HEK293T (cell line): ENCODE results near the gene PUDP.

Source experiments
- CTCF ChIA-PET: fragments of 350-600 bp; formaldehyde crosslinking; extraction: SDS; loops from one replicate; lab custom pipeline; 2021; ENCODE audit warnings: antibody characterized with exemption, inconsistent platforms; lab: Yijun Ruan, JAX
- POLR2A ChIA-PET: fragments of 350-600 bp; formaldehyde crosslinking; extraction: SDS; loops from one replicate; lab custom pipeline; 2020; ENCODE audit warnings: antibody characterized with exemption, inconsistent platforms; lab: Yijun Ruan, JAX
- DNase-seq: peaks from one replicate; pipeline ENCODE4 v3.0.0; 2012; ENCODE audit warnings: mixed read lengths; ENCODE audit errors: extremely low spot score
- ARNT ChIP-seq: fragments of 450-650 bp; IDR thresholded peaks from 2 replicates; pipeline ENCODE4 v1.6.1; 2017; ENCODE audit warnings: mild to moderate bottlenecking
- BHLHE40 ChIP-seq: fragments of 450-650 bp; IDR thresholded peaks from 2 replicates; pipeline ENCODE4 v1.6.1; 2016; ENCODE audit warnings: mild to moderate bottlenecking, moderate library complexity, borderline replicate concordance
- CTBP1 ChIP-seq: fragments of 450-650 bp; IDR thresholded peaks from 2 replicates; pipeline ENCODE4 v1.6.1; 2016; ENCODE audit warnings: borderline replicate concordance
- ELF4 ChIP-seq: fragments of 450-650 bp; IDR thresholded peaks from 2 replicates; pipeline ENCODE4 v1.6.1; 2017; ENCODE audit warnings: antibody characterized with exemption
- FOXA1 ChIP-seq: fragments of 450-650 bp; IDR thresholded peaks from 2 replicates; pipeline ENCODE4 v1.6.1; 2016; ENCODE audit warnings: mild to moderate bottlenecking
- FOXK2 ChIP-seq: fragments of 450-650 bp; IDR thresholded peaks from 2 replicates; pipeline ENCODE4 v1.6.1; 2016; ENCODE audit warnings: mild to moderate bottlenecking
- FOXM1 ChIP-seq: fragments of 450-650 bp; IDR thresholded peaks from 2 replicates; pipeline ENCODE4 v1.6.1; 2017; ENCODE audit warnings: mild to moderate bottlenecking, borderline replicate concordance
- HDGF ChIP-seq: fragments of 450-650 bp; IDR thresholded peaks from 2 replicates; pipeline ENCODE4 v1.6.1; 2017; ENCODE audit warnings: antibody characterized with exemption, borderline replicate concordance
- L3MBTL2 ChIP-seq: fragments of 450-650 bp; conservative IDR thresholded peaks from 2 replicates; pipeline ENCODE4 v1.6.1; 2016; ENCODE audit warnings: mild to moderate bottlenecking
- LEF1 ChIP-seq: fragments of 450-650 bp; IDR thresholded peaks from 2 replicates; pipeline ENCODE4 v1.6.1; 2017; ENCODE audit warnings: mild to moderate bottlenecking, borderline replicate concordance
- NFRKB ChIP-seq: fragments of 450-650 bp; IDR thresholded peaks from 2 replicates; pipeline ENCODE4 v1.6.1; 2016; ENCODE audit warnings: mild to moderate bottlenecking, moderate library complexity
- SP1 ChIP-seq: fragments of 450-650 bp; IDR thresholded peaks from 2 replicates; pipeline ENCODE4 v1.6.1; 2017
- SUZ12 ChIP-seq: fragments of 450-650 bp; IDR thresholded peaks from 2 replicates; pipeline ENCODE4 v1.6.1; 2016; ENCODE audit warnings: mild to moderate bottlenecking
- TARDBP ChIP-seq: fragments of 450-650 bp; IDR thresholded peaks from 2 replicates; pipeline ENCODE4 v1.6.1; 2016
- ZNF384 ChIP-seq: fragments of 450-650 bp; IDR thresholded peaks from 2 replicates; pipeline ENCODE4 v1.6.1; 2016
- TF ChIP-seq, protein P1 (sequence below): fragments of 450-650 bp; IDR thresholded peaks from 2 replicates; pipeline ENCODE4 v1.6.1; 2016

Gene PUDP

DNA sequence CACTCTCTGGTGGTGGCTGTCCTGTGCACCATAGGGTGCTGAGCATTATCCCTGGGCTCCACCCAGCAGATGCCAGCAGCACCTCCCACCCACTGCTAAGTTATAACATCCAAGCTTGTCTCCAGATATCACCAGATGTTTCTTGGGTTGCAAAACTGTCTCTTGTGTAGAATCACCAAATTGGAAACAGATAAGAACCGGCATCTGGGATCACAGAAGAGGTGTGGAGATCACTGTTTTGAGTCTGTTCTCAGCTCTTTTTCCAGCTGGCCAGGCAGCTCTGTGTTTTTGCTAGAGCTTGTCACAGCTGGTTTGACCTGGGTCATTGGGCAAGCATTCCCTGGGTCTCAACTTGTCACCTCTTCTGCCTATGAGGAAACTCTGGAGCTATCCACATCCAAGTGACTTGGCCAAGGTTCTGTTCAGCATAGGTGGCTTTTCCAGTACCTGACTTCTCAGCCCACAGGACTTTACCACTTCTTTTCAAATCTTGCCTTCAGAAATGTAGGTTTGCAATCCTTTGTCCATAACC lies 15.3 kb upstream of the PUDP start:
- DNase-seq, result no peak
- CTCF ChIA-PET, result no interaction called here
- POLR2A ChIA-PET, result no interaction called here
- TF ChIP-seq SP1, result no peak
- no peak for TF ChIP-seq FOXK2
- TF ChIP-seq NFRKB, result no peak
- no peak for TF ChIP-seq ELF4
- no peak for TF ChIP-seq BHLHE40

DNA sequence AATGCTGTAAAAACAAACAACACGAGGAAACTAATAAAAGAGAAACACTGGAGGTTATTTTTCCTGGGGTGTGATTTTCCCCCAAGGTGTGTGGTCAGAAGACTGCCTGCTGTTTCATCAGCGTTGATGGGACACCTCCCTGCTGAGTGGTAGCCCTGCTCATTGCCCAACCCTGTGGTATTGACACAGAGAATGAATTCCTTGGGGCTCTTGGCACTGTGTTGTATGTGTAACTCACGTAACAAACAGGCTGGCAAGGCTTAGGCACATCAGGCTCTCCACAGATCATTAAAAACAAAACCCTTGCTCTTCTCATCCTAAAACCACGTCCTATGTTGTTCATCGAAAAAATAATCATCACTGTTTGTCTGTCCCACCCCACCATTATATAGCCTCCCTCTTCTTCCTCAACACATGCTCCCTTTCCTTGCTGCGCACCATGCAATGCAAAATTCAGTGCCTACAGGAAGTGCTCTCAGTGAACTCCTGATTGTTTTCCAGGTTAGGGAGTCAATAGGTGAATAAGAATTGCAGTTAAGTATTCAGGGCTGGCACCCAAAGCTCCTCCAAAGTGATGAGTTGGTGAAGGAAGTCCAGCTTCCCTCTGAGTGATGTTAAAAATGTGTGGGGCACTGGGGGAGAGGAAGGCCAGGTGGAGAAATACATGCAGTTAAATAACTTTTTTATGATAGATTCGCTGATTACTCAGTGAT lies 11.4 kb upstream of the PUDP start:
- TF ChIP-seq, protein P1, sequence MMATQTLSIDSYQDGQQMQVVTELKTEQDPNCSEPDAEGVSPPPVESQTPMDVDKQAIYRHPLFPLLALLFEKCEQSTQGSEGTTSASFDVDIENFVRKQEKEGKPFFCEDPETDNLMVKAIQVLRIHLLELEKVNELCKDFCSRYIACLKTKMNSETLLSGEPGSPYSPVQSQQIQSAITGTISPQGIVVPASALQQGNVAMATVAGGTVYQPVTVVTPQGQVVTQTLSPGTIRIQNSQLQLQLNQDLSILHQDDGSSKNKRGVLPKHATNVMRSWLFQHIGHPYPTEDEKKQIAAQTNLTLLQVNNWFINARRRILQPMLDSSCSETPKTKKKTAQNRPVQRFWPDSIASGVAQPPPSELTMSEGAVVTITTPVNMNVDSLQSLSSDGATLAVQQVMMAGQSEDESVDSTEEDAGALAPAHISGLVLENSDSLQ, result no peak
- TF ChIP-seq FOXM1 (no peak), NFRKB (no peak), CTBP1 (no peak), ELF4 (no peak), FOXA1 (no peak), ZNF384 (no peak), FOXK2 (no peak), SP1 (no peak), L3MBTL2 (no peak), LEF1 (no peak), SUZ12 (no peak), HDGF (no peak), ARNT (no peak), TARDBP (no peak), BHLHE40 (no peak)
- no peak for DNase-seq
- POLR2A ChIA-PET, result no interaction called here
- CTCF ChIA-PET, result no interaction called here

DNA sequence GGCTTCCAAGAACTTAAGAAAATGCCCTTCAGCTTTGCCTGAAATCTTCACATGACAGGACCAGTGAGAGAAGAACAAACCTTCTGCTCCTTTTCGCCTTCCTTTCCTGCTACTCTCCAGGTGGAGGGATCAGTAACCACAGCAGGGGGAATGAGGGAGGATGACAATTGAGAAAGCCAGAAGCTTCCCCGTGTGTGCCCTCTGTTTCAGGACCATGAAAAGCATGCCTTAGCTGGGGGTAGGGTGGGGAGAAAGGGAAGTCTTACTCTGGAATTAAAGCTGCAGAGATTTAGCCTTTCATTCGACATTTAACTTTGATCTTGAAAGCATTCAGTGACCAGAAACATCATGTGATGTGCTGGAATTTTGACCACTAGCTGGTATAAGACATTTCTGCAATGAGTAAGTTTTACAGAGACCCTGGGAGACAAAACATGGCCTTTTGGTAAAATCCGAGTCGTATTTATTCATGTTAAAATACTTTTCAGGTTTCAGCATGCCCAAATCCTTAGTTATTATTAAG lies 10.6 kb upstream of the PUDP start:
- no peak for DNase-seq
- ChIA-PET POLR2A (no interaction called here), CTCF (no interaction called here)
- TF ChIP-seq CTBP1 (no peak), FOXA1 (no peak), LEF1 (no peak), ELF4 (no peak), SP1 (no peak), FOXM1 (no peak), BHLHE40 (no peak), ARNT (no peak), NFRKB (no peak), L3MBTL2 (no peak), FOXK2 (no peak), TARDBP (no peak)
- TF ChIP-seq, protein P1, result no peak

GRCh38 chrX:7156879-7157278 lies 8.9 kb upstream of the PUDP start:
- DNase-seq, result no peak
- no peak for TF ChIP-seq ZNF384
- no peak for TF ChIP-seq SUZ12
- TF ChIP-seq L3MBTL2, result no peak
- TF ChIP-seq BHLHE40, result no peak
- POLR2A ChIA-PET, result interaction anchor here (1.4 kb wide), 1 partner anchor 10 kb away, joined by 5 read pairs; the partner anchor contains the start of gene STS
- CTCF ChIA-PET, result no interaction called here

GRCh38 chrX:7155163-7155562 lies 7.2 kb upstream of the PUDP start:
- no peak for DNase-seq
- ChIA-PET POLR2A (interaction anchor here (0.9 kb wide), 1 partner anchor 11 kb away, joined by 3 read pairs; no protein-coding TSS in a partner anchor), CTCF (no interaction called here)
- TF ChIP-seq L3MBTL2 (no peak), SUZ12 (no peak), FOXK2 (no peak), HDGF (no peak), ZNF384 (no peak), FOXM1 (no peak)
- TF ChIP-seq, protein P1, result no peak

GRCh38 chrX:7154041-7154597 lies 6.2 kb upstream of the PUDP start:
- TF ChIP-seq HDGF (no peak), L3MBTL2 (no peak), NFRKB (no peak), ZNF384 (no peak), SP1 (no peak), ARNT (no peak), BHLHE40 (no peak)
- CTCF ChIA-PET, result no interaction called here
- POLR2A ChIA-PET, result interaction anchor here (0.9 kb wide), 1 partner anchor 13 kb away, joined by 3 read pairs; no protein-coding TSS in a partner anchor
- no peak for DNase-seq
